CD1c-positive myeloid dendritic cell (primary cell): Measurements from ENCODE around the gene IGF1R.

Source experiments
- DNase-seq: peaks from one replicate; pipeline ENCODE4 v3.0.0-alpha.2; 2016; ENCODE audit errors: extremely low spot score

Gene IGF1R

DNA sequence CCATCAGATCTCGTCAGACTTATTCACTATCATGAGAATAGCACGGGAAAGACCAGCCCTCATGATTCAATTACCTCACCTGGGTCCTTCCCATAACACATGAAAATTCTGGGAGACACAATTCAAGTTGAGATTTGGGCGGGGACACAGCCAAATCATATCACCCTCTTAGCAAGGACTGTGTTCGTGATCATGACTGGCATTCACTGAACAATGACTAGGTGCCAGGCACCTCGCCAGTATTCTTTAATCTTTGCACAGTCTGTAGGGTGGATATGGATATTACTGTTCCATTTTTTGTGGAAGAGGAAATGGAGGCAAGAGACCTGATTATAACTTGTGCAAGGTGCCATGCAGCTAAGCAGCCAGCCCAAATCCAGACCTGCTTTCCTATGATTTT lies 77.5 kb downstream of the IGF1R start:
- DNase-seq = no peak

DNA sequence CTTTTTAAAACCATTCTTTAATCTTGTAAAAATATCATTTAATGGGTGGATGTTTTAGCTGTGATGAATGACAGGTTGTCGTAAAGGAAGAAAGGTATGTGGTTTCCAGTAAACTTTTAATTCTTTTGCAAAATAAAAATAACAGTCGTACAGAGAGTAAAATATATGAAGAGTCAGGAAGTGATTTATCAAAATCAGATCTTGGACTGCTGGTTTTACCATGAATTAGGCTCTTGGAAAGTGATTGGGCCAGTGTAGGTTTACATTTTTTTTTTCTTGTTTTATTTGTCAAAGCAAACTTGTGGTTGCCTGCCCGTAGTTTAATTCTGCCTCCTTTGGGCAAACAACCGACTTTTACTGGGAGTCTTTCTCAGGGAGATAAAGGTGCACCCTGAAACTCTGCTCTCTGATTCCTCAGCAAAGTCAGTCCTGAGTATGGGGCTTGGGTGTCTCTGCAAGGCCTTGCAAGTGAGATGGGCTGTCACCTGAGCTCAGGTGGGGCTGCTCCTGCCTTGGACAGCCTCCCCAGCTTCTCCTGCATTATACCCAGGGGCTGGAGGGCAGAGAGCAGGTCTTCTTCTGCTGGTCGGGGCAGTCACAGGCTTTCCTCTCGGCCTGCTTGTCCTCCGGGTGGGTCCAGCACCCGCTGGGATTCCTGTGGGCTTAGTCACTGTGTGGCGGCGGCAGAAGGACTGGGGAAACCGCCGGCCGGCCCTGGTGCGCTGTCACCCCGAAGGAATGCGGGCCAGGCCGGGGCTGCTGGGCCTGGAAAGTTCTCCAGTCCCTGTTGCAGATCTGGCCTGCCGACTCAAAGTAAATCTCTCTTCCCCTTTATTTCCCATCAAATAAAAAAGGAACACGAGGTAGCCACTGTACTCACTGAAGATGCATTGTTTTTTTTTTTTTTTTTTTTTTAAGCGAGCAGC lies 79.0 kb downstream of the IGF1R start:
- no peak for DNase-seq

DNA sequence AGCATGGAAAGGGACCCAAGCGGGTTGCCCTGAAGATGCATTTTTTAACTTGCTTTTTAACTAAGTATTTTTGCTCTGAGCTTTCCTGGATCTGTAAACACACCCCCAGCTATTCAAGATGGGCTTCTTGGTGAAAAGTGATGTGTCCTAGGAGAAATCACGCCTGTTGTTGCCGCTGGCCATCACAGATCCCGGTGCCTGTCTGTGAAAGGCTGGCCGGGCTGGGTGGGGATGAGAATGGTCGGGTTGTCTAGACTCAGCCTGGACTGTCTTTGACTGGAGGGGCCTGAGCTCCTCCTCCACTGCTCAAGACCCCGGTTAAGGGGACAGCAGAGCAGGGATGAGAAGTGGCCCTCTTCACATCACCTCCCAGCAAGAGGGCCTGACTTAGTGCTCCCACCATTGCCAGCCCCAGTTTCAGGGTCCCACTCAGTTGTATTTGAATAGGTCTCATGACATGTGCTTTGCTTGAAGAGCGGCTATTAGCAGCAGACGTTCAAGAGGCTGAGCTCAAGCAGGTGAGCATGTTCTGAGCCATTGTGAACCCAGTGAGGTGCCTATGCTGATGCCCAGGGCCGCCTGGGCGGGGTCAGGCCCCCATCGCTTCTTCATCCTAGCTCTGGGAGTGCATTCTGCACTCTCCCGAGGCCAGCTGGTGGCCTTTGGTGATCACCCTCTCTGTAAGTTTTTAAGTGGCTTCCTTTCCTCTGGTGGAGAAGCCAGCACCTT lies 79.9 kb downstream of the IGF1R start:
- no peak for DNase-seq

DNA sequence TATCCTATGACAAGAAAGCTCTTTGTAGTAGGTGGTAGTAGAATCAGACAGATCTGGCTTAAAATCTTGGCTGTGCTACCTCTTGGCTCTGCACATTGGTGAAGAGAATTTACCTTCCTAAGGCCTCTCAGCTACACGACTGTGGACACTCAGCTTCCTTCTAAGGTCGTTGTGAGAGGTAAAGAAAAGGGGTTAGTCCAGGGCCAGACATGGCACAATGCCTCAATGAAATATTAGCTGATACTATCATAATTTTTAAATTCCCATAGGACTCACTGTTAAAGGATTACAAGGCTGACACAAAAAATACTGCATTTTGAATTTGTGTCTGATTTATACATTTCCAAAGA lies 80.4 kb downstream of the IGF1R start:
- no peak for DNase-seq

DNA sequence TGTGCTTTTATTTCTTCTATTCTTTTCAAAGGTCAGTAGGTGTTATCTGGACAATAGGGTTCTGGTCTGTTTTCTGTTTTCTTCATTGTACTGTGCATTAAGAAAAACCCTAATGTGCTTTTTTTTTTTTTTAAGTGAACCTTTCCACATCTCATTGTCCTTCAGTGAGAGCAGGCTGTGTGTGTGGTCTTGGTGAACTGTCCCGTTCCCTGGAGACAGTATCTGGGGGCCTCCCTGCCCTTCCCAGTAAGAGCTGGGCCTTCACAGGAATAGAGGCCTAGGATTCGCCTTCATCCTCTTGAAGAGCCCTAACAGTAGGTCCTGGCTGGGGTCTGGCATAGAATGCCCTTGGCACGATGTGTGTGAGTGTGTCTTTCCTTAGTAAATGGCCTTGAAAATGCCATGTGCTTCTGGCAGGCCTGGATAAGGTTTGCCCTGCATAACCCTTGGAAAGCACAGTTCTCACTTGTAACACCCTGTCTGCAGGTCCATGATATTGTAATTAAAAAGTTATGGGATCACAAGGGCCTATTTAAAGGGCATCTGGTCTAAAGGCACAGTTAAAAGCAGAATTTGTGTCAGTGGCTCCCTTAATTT lies 81.2 kb downstream of the IGF1R start:
- no peak for DNase-seq

DNA sequence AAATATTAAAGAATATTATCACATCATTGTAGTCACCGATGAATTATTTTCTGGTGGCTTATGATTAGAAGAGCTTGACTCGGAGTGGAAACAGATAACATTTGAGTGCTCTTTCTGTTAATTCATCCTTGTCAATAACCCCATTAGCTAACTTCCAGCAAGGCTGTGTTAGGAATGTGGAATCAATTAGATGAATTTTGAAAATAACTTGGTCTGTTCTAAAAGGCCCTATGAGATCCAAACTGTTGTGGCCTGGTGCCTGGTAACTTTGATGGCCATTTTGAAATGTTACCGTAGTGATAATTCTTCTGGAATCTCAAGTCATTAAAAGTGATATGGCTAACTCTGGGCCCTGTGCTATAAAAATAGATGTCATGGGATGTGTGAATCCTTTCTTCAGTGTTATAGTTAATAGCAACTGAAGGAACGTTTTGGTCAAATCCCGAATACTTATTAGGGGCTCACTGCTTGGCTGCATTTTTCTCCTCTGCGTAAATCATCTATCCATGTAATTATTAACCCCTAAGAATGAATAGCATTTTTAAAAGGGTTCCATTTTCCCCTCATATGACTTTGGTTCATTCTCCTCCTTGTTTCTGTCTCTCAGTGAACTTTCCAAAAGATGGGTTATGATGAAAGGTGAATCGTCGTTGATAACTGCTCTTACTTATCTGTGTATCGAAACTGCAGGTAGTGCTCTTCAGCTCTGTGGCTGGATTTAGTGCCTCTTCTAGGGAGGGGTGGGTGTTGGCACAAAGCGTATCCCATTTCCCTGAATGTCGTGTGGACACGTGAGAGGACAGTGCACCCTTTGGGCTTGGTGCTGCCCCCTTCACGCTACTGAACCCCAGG lies 82.7 kb downstream of the IGF1R start:
- DNase-seq = no peak

DNA sequence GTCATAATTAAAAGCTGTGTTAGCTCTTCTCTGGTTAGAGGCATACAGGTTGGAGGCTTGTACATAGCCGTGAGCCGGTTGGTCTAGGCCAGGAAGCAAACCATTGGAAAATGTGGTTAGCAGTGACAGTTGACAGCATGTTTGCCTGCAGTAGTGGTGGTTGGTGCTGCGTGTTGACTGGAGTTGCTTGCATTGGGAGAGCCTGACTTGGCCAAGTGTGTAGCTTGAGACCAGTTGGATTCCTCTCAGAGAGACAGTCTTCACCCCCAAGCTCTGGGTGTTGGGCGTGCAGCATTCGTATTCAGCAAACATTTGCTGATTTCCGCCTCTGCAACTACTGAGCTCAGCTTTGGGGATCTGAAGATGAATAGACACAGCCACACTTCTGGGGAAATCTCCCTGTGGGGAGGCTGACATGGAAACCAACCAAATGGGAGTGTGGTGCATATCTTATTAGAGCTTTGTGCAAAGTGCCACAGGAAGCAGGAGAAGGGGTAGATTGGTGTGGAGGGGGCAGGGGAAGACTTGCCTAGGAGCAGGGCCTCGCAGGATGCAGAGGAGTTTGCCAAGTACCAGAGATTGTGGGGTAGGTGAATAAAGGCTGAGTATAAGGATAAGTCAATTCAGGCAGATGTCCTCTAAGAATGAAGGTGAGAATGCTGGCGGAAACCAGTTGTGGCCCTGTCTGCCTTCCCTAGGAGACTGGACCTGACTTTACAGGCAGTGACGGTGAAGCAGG lies 83.5 kb downstream of the IGF1R start:
- no peak for DNase-seq

DNA sequence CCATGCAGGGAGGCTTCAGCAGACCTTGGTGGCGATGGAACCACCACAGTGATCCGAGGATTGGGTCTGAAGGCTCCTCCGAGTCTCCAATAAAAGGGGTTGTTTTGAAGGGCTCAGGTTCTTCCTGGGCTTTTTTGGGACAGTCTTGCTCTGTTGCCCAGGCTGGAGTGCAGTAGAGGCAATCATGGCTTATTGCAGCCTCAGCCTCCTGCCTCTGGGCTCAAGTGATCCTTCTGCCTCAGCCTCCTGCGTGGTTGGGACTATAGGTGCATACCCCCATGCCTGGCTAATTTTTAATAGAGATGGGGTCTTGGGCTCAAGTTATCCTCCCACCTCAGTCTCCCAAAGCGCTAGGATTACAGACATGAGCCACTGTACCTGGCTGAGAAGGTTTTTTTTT lies 84.8 kb downstream of the IGF1R start:
- no peak for DNase-seq

DNA sequence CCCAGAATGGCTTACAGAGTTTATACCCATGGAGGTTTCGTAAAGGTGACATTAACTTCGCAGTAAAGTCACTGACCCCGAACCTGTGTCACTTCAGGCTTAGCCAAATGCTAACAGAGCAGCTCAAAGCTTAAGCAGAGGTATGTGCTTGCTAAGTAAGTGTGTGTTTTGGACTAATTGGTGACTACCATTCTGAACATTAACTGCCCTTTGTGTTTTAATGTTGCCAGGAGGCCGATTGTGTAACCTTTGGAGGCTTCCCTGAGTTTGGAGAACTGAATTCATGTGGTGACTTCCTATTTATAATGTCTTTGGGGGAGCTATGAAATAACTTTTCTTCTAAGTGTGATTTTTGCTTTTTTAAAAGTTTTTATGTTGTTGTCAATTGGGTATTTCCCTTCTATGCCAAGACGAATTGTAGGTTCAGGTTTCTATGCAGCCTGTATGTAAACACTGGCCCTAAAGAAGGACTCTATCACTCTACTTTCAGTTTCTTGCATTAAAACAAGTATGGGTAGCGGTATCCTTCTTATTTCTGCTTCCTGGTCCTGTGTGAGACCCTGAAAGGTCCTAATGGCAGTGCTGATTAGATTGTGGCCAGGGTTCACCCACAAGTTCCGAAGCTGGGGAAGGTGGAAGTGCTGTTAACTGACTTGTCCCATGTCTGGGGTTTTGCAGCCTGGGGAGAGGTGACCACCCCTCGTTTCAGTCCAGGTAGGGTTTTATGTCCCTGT lies 86.3 kb downstream of the IGF1R start:
- DNase-seq = peak; percentile 43

DNA sequence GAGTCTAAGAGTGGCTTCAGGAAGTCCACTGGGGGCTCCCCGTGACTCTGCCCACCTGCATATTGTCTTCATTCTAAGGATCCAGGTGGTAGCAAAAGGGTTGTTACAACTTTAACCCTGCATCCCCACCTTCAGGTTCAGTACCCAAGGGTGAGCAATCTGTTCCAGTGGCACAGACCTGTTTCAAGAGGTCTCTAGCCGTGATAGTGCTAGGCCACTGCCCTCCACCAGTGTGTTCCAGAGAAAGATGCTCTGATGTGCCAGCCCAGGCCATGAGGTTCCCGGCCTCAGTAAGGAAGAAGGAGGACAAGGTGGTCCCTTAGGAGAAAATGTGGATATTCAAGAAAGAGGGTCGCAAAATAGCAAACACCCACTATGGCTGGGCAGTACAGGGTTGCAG lies 87.0 kb downstream of the IGF1R start:
- no peak for DNase-seq

DNA sequence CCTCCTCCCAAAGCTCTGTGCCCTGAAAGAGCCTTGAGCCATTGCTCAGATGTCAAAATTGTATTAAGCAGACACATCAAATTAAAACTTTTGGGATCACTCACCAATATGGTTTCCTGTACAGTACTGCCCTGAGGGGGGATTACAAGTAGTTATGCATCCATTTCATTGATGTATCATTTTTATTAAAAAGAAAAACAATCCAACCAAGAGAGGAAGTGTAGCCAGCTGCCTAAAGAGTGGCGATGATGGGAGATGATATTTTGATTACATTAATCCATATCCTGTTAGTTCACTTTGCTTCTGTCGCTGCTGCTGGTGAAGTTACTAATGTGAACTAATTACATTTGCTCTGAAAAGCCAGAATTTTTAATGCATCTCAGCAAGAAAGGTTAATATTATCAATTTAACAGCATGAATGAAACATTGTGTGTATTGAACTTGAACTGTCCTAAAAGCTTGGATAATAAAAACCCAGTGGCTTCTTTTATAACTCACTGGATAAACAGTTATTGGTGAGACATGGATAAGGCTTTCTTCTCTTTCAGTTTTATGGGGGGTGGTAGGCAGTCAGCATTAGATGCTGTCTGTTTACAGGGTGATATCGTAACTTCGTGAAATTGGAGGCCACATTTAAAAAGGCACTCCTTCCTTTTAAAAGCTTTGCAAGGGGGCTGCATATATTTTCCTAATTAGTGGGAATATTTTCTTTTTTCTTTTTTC lies 87.7 kb downstream of the IGF1R start:
- DNase-seq = no peak

DNA sequence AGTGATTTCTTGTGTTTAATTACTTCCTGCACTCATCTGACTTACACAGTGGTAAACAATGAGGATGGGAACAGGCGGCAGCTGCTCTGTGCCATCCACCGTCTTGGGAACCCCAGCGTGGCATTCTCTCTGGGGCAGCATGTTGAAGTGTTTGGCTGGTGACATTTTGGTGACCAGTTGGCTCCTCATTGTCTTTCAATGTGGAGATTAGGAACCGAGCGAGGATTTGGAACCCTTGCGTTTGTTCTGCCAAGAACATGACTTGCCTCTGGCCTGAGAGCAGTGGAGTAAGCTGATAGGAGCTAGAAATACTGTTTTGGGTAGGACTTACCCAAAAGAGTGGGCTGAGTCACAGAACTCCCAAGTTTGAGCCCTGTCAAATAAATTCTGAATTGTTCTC lies 88.8 kb downstream of the IGF1R start:
- DNase-seq = no peak

DNA sequence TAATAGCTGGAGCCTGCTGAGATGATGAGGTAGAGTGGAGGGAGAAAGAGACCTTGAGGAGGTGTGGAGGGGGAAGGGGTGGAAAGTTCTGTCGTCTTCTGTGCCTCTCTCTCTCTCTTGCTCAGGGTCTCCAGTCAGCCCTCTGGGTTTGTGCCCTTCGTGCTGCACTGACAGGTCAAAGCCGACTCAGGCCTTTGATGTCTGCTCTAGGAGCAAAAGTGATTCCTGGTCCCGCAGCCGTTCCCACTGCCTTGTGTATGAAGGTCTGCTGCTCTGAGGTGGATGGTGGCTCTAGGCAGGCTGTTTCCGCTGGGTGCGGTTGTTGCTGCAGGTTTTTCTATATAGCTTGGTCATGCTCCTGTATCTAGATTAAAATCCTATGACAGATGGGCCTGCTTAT lies 89.4 kb downstream of the IGF1R start:
- DNase-seq = no peak

DNA sequence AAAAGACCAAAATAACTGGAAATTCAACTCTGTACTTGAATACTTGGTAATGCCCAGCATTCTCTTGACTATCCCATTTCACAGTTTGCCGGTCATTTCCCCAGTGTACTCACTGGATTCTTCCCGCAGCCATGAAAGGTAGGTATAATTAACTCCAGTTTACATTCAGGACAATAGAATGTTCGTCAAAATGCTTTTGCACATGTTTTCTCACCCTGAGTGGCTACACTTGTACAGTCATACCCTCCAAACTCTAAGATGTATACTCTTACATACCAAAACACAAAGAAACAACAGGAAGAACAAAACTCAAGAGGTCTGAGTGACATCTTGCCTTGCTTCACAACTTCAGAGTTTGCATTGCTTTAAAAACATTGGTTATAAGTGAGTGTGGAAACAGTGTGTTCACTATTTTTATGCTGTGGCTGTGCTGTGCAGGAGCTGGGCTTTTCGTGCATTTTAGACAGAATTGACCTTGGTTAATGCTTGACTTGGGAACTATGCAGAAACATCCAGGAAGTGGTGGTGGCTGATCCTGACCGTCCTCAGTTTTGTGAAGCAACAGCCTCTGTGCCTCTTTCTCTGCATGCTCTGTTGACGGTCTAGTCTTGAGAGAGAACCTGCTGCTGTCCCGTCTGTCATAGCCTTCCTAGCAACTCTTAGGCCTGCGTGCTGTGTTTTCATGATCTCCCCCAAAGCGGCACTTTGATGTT lies 90.5 kb downstream of the IGF1R start:
- no peak for DNase-seq

DNA sequence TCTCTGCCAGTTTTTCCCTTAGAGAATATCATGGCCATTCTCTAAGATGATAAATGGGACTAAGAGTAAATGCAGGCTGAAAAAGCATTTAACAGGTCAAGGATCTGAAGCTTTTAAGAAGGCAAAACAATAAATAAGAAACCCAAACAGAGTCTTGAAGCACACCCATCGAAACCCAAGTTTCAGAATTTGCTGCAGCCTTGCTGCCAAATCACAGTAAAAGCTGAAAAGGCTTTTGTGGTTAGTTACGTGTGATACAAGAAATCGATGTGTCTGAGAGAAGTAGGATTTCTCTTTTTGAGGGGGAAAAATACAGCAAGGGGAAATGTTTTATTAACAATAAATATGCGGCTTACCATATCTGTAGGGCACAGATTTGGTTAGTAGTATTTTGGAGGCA lies 92.0 kb downstream of the IGF1R start:
- DNase-seq = no peak

DNA sequence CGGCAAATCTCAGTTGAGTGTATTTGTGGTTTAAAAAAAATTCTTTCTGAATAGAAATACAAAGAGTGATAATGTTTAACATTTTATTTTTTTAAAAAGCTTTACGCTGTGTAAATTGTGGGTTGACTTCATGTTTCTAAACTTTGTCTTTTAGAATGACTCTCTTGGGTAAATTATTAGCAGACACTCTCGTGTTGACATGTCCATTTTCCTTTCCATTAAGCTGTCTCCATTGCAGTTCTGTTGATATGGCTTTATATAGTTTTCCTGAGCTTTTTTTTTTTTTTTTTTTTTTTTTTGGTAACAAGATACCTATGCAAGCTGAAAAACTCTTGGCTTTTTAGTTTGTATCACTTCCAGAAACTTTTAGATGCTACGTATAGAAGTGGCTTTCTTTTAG lies 92.6 kb downstream of the IGF1R start:
- no peak for DNase-seq

DNA sequence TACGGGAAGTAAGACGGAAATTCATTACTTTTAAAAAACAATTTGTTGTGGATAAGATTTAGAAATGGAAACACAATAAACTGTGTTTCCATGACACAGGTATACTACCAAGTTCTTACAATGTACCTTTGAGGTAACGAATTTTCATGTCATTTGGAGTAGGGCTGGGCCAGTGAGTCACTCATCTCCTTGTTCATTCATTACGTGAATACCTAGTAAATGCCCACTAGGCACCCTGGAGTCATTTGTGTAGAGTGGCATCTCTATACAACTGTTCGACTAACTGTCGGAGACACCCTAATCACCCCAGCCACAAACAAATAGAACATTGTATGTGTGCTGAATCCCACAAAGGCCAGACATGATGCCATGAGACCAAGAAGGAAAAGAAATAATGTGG lies 94.8 kb downstream of the IGF1R start:
- no peak for DNase-seq

DNA sequence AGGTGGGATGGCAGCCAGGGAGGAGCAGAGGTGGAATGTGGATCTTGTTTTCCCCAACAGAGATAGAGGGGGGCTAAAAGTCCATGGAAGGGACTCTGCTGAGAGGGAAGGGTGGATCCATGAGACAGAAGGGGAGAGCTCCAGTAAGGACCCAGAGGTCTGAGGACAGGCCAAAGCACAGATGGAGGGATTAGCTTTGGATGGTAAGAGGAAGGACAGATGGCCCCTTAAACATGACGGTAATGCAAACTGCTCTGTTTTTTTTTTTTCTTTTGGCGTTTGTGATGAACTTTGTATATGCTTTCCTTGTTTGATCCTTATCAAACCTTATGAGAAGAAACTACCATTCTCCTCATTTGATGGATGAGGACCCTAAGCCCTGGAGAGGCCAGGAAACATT lies 96.2 kb downstream of the IGF1R start:
- no peak for DNase-seq

DNA sequence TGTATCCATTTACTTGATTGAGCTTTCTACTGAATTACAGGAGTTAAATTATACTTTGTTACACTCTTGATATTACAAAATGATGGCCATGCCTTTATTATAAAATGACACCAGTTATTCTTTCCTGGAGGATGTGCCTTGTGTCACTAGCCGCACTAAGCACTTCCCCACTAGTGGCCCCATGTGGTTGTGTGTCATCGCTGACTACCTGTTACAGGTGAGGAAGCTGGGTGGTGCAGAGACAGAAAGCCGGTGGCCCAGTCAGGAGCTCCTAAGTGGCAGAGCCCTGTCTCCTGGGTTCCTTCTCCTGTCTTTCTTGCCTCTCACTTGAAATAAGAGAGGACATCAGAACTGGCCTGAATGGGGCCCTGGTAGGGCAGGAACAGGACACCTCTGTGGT lies 96.8 kb downstream of the IGF1R start:
- DNase-seq = no peak
